Neural cell (in vitro differentiated cells): ENCODE data around the gene ABHD13. TPM values are rescaled to one million over a fixed set of nuclear protein-coding genes. Genes with fewer than 3 reads are reported as not detected.

Source experiments
- H2AFZ ChIP-seq: fragments of 200-600, 300-800 bp; sonication (generic), shearing (Covaris generic); 2 replicates; pipeline ENCODE4 v1.6.0; 2014; ENCODE audit warnings: low read depth, mild to moderate bottlenecking, antibody characterized with exemption, low read length, moderate library complexity
- H3F3A ChIP-seq: fragments of 200-600 bp; shearing (Covaris generic); 2 replicates; pipeline ENCODE4 v1.6.1; 2016; ENCODE audit warnings: mild to moderate bottlenecking, moderate library complexity, mixed read lengths, antibody characterized with exemption, low read length; ENCODE audit not compliant: insufficient read depth, poor library complexity, severe bottlenecking
- H3K27ac ChIP-seq: fragments of 200-600, 300-800 bp; sonication (generic), shearing (Covaris generic); 2 replicates; pipeline ENCODE4 v1.5.1; 2014; ENCODE audit warnings: mild to moderate bottlenecking, low read length, moderate library complexity
- H3K27me3 ChIP-seq: fragments of 300-800, 200-600 bp; sonication (generic), shearing (Covaris generic); 2 replicates; pipeline ENCODE4 v1.6.0; 2014; ENCODE audit warnings: mild to moderate bottlenecking, low read depth, low read length, moderate library complexity; ENCODE audit not compliant: insufficient read depth
- H3K36me3 ChIP-seq: fragments of 300-800, 200-600 bp; sonication (generic), shearing (Covaris generic); 2 replicates; pipeline ENCODE4 v1.5.1; 2014; ENCODE audit warnings: mild to moderate bottlenecking, antibody characterized with exemption, low read length, moderate library complexity; ENCODE audit not compliant: insufficient read depth
- H3K4me2 ChIP-seq: fragments of 300-800, 200-600 bp; sonication (generic), shearing (Covaris generic); 2 replicates; pipeline ENCODE4 v1.6.0; 2014; ENCODE audit warnings: mild to moderate bottlenecking, low read length
- H3K4me3 ChIP-seq: fragments of 300-800, 200-600 bp; sonication (generic), shearing (Covaris generic); 2 replicates; pipeline ENCODE4 v1.5.1; 2014; ENCODE audit warnings: mild to moderate bottlenecking, low read length, moderate library complexity
- H3K79me2 ChIP-seq: fragments of 200-600 bp; shearing (Covaris generic); replicated peaks from 2 replicates; pipeline ENCODE4 v1.6.0; 2014; ENCODE audit warnings: mild to moderate bottlenecking, low read length, moderate library complexity; ENCODE audit not compliant: insufficient read depth
- H3K9ac ChIP-seq: fragments of 300-800, 200-600 bp; sonication (generic), shearing (Covaris generic); 2 replicates; pipeline ENCODE4 v1.6.1; 2016; ENCODE audit warnings: mild to moderate bottlenecking, low read length, mixed read lengths
- H3K9me2 ChIP-seq: fragments of 200-600 bp; shearing (Covaris generic); 2 replicates; pipeline ENCODE4 v1.6.1; 2016; ENCODE audit warnings: mild to moderate bottlenecking, low read length, mixed read lengths; ENCODE audit not compliant: insufficient read depth
- H3K9me3 ChIP-seq: fragments of 200-600, 300-800 bp; sonication (generic), shearing (Covaris generic); 2 replicates; pipeline ENCODE4 v1.6.1; 2016; ENCODE audit warnings: mild to moderate bottlenecking, mixed run types, low read length, moderate library complexity, mixed read lengths
- H4K20me1 ChIP-seq: fragments of 200-600 bp; shearing (Covaris generic); 2 replicates; pipeline ENCODE4 v1.6.1; 2016; ENCODE audit warnings: mild to moderate bottlenecking, mixed run types; ENCODE audit not compliant: insufficient read depth
- CTCF ChIP-seq: fragments of 450-650 bp; IDR thresholded peaks from 2 replicates; pipeline ENCODE4 v1.5.1; 2014; ENCODE audit warnings: antibody characterized with exemption, mild to moderate bottlenecking, moderate library complexity; ENCODE audit not compliant: poor library complexity, severe bottlenecking
- EP300 ChIP-seq: fragments of 450-650 bp; conservative IDR thresholded peaks from 2 replicates; pipeline ENCODE4 v1.6.1; 2014; ENCODE audit warnings: antibody characterized with exemption, mild to moderate bottlenecking, moderate library complexity; ENCODE audit not compliant: poor library complexity, severe bottlenecking
- EZH2 ChIP-seq: fragments of 200-600, 300-800 bp; shearing (Covaris generic), sonication (generic); IDR thresholded peaks from 2 replicates; pipeline ENCODE4 v1.6.1; 2014; ENCODE audit warnings: antibody characterized with exemption, low read length, borderline replicate concordance, mild to moderate bottlenecking; ENCODE audit not compliant: insufficient read depth, poor library complexity, severe bottlenecking
- MXI1 ChIP-seq: fragments of 450-650 bp; conservative IDR thresholded peaks from 2 replicates; pipeline ENCODE4 v1.6.1; 2014; ENCODE audit warnings: antibody characterized with exemption, mild to moderate bottlenecking; ENCODE audit not compliant: poor library complexity, severe bottlenecking
- POLR2AphosphoS5 ChIP-seq: IDR thresholded peaks from 2 replicates; pipeline ENCODE4 v1.6.1; 2012
- RAD21 ChIP-seq: fragments of 450-650 bp; conservative IDR thresholded peaks from 2 replicates; pipeline ENCODE4 v1.6.1; 2014; ENCODE audit warnings: antibody characterized with exemption, mild to moderate bottlenecking, moderate library complexity
- REST ChIP-seq: IDR thresholded peaks from 2 replicates; pipeline ENCODE4 v1.6.1; 2012; ENCODE audit warnings: borderline replicate concordance
- SMC3 ChIP-seq: fragments of 450-650 bp; conservative IDR thresholded peaks from 2 replicates; pipeline ENCODE4 v1.6.1; 2014; ENCODE audit warnings: antibody characterized with exemption, mild to moderate bottlenecking, moderate library complexity; ENCODE audit not compliant: poor library complexity
- TAF1 ChIP-seq: IDR thresholded peaks from 2 replicates; pipeline ENCODE4 v1.6.1; 2012; ENCODE audit warnings: low read depth
- polyA plus RNA-seq: library from polyadenylated mRNA; depleted of rRNA; stranded (reverse); fragments of >200 nt; gene quantifications from 2 replicates; pipeline ENCODE4 v1.2.3, GENCODE V29; 2014

The ABHD13 gene
- polyA plus RNA-seq, 1 donor from 2014 or later: 14.4 TPM

GRCh38 chr13:108194435-108194936 lies 23.7 kb upstream of the ABHD13 start:
- no peaks in the 10 kb centered on the region for H3F3A ChIP-seq
- TF ChIP-seq MXI1: no peak
- no peak for TF ChIP-seq POLR2AphosphoS5
- TF ChIP-seq SMC3: no peak
- no peak for TF ChIP-seq EP300
- no peak for TF ChIP-seq EZH2
- TF ChIP-seq CTCF: no peak
- no peak for TF ChIP-seq REST
- TF ChIP-seq TAF1: no peak

GRCh38 chr13:108195146-108195545 lies 23.0 kb upstream of the ABHD13 start:
- no peak overlapping the region for H3K4me3 ChIP-seq
- no peaks in the 10 kb centered on the region for H3K9me2 ChIP-seq
- no peak overlapping the region for H3K9ac ChIP-seq
- H3K27ac ChIP-seq: no peak overlapping the region
- no peak for TF ChIP-seq POLR2AphosphoS5
- H3K4me2 ChIP-seq: no peak overlapping the region
- H2AFZ ChIP-seq: no peak overlapping the region
- H3K9me3 ChIP-seq: no peaks in the 10 kb centered on the region
- no peaks in the 10 kb centered on the region for H3K79me2 ChIP-seq
- H3K27me3 ChIP-seq: no peaks in the 10 kb centered on the region
- H3K36me3 ChIP-seq: no peaks in the 10 kb centered on the region
- no peaks in the 10 kb centered on the region for H4K20me1 ChIP-seq
- H3F3A ChIP-seq: no peaks in the 10 kb centered on the region

More at GRCh38 chr13:108194435-108194936, 23.7 kb upstream of the ABHD13 start:
- Histone ChIP-seq H3K79me2 (no peaks in the 10 kb centered on the region), H3K9me2 (no peaks in the 10 kb centered on the region), H3K36me3 (no peaks in the 10 kb centered on the region), H3K27ac (no peak overlapping the region), H4K20me1 (no peaks in the 10 kb centered on the region), H3K4me2 (no peak overlapping the region), H3K9ac (no peak overlapping the region), H3K9me3 (no peaks in the 10 kb centered on the region), H3K4me3 (no peak overlapping the region), H2AFZ (no peak overlapping the region), H3K27me3 (no peaks in the 10 kb centered on the region)

- no peak for TF ChIP-seq REST
- no peak for TF ChIP-seq EZH2
- TF ChIP-seq RAD21: no peak
- no peak for TF ChIP-seq EP300
- no peak for TF ChIP-seq SMC3
- no peak for TF ChIP-seq MXI1
- TF ChIP-seq TAF1: no peak
- no peak for TF ChIP-seq POLR2AphosphoS5
- TF ChIP-seq CTCF: no peak
- H2AFZ ChIP-seq: no peak overlapping the region
- H4K20me1 ChIP-seq: no peaks in the 10 kb centered on the region
- H3K9me2 ChIP-seq: no peaks in the 10 kb centered on the region
- H3K27ac ChIP-seq: no peak overlapping the region
- H3K4me2 ChIP-seq: no peak overlapping the region
- H3K4me3 ChIP-seq: no peak overlapping the region
- H3K9ac ChIP-seq: no peak overlapping the region
- H3K9me3 ChIP-seq: no peaks in the 10 kb centered on the region
- H3K79me2 ChIP-seq: no peaks in the 10 kb centered on the region
- no peaks in the 10 kb centered on the region for H3K27me3 ChIP-seq
- H3F3A ChIP-seq: no peaks in the 10 kb centered on the region
- no peaks in the 10 kb centered on the region for H3K36me3 ChIP-seq
These were observed 22.3 kb upstream of the ABHD13 start for GRCh38 chr13:108195861-108196260.
